SH-SY5Y (cell line): ENCODE results near the gene SFT2D2.

ENCODE experiments used
- GATA2 ChIP-seq: IDR thresholded peaks from 2 replicates; pipeline ENCODE4 v1.6.1; 2011; ENCODE audit warnings: mild to moderate bottlenecking, low read depth, low read length
- GATA3 ChIP-seq: IDR thresholded peaks from 2 replicates; pipeline ENCODE4 v1.6.1; 2011; ENCODE audit warnings: low read depth, mild to moderate bottlenecking, low read length, moderate library complexity

DNA sequence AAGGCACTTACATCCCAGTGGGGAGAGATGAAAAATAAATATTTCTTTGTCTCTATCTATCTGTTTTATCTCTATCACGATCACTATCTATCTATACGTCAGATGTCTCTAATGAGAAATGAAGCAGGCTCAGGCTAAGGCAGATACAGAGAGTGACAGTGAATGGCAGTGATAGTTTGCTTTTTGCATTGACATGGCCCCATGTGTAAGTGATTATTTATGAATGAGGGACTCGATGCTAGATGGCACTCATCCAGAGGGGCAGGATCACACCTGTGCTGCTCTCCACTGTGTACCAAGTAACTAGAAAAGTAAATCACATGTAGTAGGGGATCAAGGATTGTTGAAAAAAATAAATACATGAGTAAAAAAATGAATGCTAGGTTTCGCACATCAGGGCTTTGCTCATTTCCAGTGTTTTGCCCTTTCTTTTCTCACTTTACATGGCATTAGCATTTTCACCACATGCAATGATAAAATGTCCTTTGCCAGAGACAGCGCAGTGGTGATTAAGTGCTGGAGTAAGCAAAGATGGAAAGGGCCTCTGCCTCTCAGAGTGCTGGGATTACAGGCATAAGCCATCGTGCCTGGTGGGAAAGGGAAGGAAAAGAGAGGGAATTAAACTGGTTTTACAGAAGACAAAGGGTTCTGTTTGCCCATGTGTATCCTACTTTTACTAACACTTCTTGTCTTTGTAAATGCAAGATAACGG is 71.4 kb downstream of the SFT2D2 start:
- TF ChIP-seq GATA3: no peak
- TF ChIP-seq GATA2: no peak
